ENCODE data around the gene KIF2A. TPM values are rescaled to one million over a fixed set of nuclear protein-coding genes. Genes with fewer than 3 reads are reported as not detected.

Gene KIF2A
- total RNA-seq, 2 experiments from 2014 or later = 161 to 171 TPM

GRCh38 chr5:62299101-62299500 is 6.9 kb upstream of the KIF2A start:
- DNase-seq (no peak), ATAC-seq (ENCODE audit: low read depth) (no peak)
- peaks cover 43% of the 10 kb centered on the region for H3K4me1 Mint-ChIP-seq
- H3K4me3 Mint-ChIP-seq = peak overlapping the region; percentile 15
- peaks cover 9% of the 10 kb centered on the region for H3K36me3 Mint-ChIP-seq
- H3K27me3 Mint-ChIP-seq = peaks cover 4% of the 10 kb centered on the region
- POLR2A ChIA-PET = interaction anchor here (2.1 kb wide), 1 partner anchor 14 kb away, joined by 5 read pairs; no protein-coding TSS in a partner anchor
- peaks cover 6% of the 10 kb centered on the region for H3K9me3 Mint-ChIP-seq
- peak overlapping the region; percentile 6 for H3K27ac Mint-ChIP-seq

GRCh38 chr5:62299600-62299999 is 6.4 kb upstream of the KIF2A start:
- H3K9me3 Mint-ChIP-seq = peaks cover 3% of the 10 kb centered on the region
- peak; percentile 65 for ATAC-seq (ENCODE audit: low read depth)
- H3K27me3 Mint-ChIP-seq = peaks cover 4% of the 10 kb centered on the region
- peak overlapping the region; percentile 85 for H3K27ac Mint-ChIP-seq
- H3K4me1 Mint-ChIP-seq = peaks cover 43% of the 10 kb centered on the region
- H3K36me3 Mint-ChIP-seq = peaks cover 6% of the 10 kb centered on the region
- POLR2A ChIA-PET = interaction anchor here (2.1 kb wide), 1 partner anchor 14 kb away, joined by 5 read pairs; no protein-coding TSS in a partner anchor
- no peak for DNase-seq
- peak overlapping the region; percentile 41 for H3K4me3 Mint-ChIP-seq

GRCh38 chr5:62305358-62305714 is 670 bp upstream of the KIF2A start:
- Mint-ChIP-seq H3K4me1 (peaks cover 41% of the 10 kb centered on the region), H3K27me3 (no peaks in the 10 kb centered on the region), H3K36me3 (peaks cover 25% of the 10 kb centered on the region), H3K4me3 (peak overlapping the region; percentile 77), H3K9me3 (no peaks in the 10 kb centered on the region), H3K27ac (peak overlapping the region; percentile 92)
- no peak for DNase-seq
- ATAC-seq (ENCODE audit: low read depth) = peak; percentile 29
- POLR2A ChIA-PET = interaction anchor here (0.6 to 1.7 kb wide), 13 partner anchors 9 to 273 kb away, joined by 3 to 32 read pairs (median 5); partner anchors contain the start of genes DIMT1, IPO11 and LRRC70

- peak overlapping the region; percentile 93 for H3K27ac Mint-ChIP-seq
- DNase-seq (no peak), ATAC-seq (ENCODE audit: low read depth) (peak; percentile 11)
- no peaks in the 10 kb centered on the region for H3K9me3 Mint-ChIP-seq
- POLR2A ChIA-PET = interaction anchor here (0.6 to 1.7 kb wide), 13 partner anchors 10 to 272 kb away, joined by 3 to 32 read pairs (median 5); partner anchors contain the start of genes DIMT1, IPO11 and LRRC70
- H3K4me1 Mint-ChIP-seq = peaks cover 45% of the 10 kb centered on the region
- H3K4me3 Mint-ChIP-seq = peak overlapping the region; percentile 95
- no peaks in the 10 kb centered on the region for H3K27me3 Mint-ChIP-seq
- peaks cover 35% of the 10 kb centered on the region for H3K36me3 Mint-ChIP-seq
Measured at GRCh38 chr5:62306323-62306895, 403 bp downstream of the KIF2A start.

GRCh38 chr5:62306896-62307689 is 1.1 kb downstream of the KIF2A start:
- Mint-ChIP-seq H3K36me3 (peaks cover 35% of the 10 kb centered on the region), H3K4me1 (peaks cover 52% of the 10 kb centered on the region)
- ATAC-seq (ENCODE audit: low read depth) = no peak

GRCh38 chr5:62308439-62308838 is 2.4 kb downstream of the KIF2A start:
- H3K4me1 Mint-ChIP-seq = peaks cover 59% of the 10 kb centered on the region
- H3K9me3 Mint-ChIP-seq = no peaks in the 10 kb centered on the region
- H3K4me3 Mint-ChIP-seq = peak overlapping the region; percentile 95
- H3K27me3 Mint-ChIP-seq = no peaks in the 10 kb centered on the region
- peak overlapping the region; percentile 93 for H3K27ac Mint-ChIP-seq
- peaks cover 40% of the 10 kb centered on the region for H3K36me3 Mint-ChIP-seq
- DNase-seq (no peak), ATAC-seq (ENCODE audit: low read depth) (no peak)
- POLR2A ChIA-PET = interaction anchor here (0.9 to 2.1 kb wide), 3 partner anchors 23 to 95 kb away, joined by 3 to 9 read pairs (median 6); partner anchors contain the start of gene DIMT1

More at GRCh38 chr5:62306896-62307689, 1.1 kb downstream of the KIF2A start:
- POLR2A ChIA-PET = interaction anchor here (0.7 to 2.1 kb wide), 3 partner anchors 19 to 96 kb away, joined by 3 to 9 read pairs (median 6); partner anchors contain the start of gene DIMT1
- DNase-seq = peak; percentile 56
- Mint-ChIP-seq H3K9me3 (no peaks in the 10 kb centered on the region), H3K27me3 (no peaks in the 10 kb centered on the region), H3K27ac (peak overlapping the region; percentile 93), H3K4me3 (peak overlapping the region; percentile 95)

GRCh38 chr5:62309107-62309506 is 3.1 kb downstream of the KIF2A start:
- peaks cover 59% of the 10 kb centered on the region for H3K4me1 Mint-ChIP-seq

GRCh38 chr5:62310426-62311143 is 4.6 kb downstream of the KIF2A start:
- H3K27me3 Mint-ChIP-seq = no peaks in the 10 kb centered on the region
- no peak for DNase-seq
- POLR2A ChIA-PET = interaction anchor here (0.7 to 0.9 kb wide), 2 partner anchors 42 kb away, joined by 3 to 4 read pairs; no protein-coding TSS in a partner anchor
- peaks cover 60% of the 10 kb centered on the region for H3K4me1 Mint-ChIP-seq
- H3K4me3 Mint-ChIP-seq = peak overlapping the region; percentile 48
- no peaks in the 10 kb centered on the region for H3K9me3 Mint-ChIP-seq
- peak overlapping the region; percentile 31 for H3K27ac Mint-ChIP-seq
- ATAC-seq (ENCODE audit: low read depth) = no peak
- H3K36me3 Mint-ChIP-seq = peaks cover 43% of the 10 kb centered on the region

More at GRCh38 chr5:62309107-62309506, 3.1 kb downstream of the KIF2A start:
- Mint-ChIP-seq H3K36me3 (peaks cover 40% of the 10 kb centered on the region), H3K4me3 (peak overlapping the region; percentile 35), H3K27ac (no peak overlapping the region), H3K27me3 (no peaks in the 10 kb centered on the region), H3K9me3 (no peaks in the 10 kb centered on the region)
- POLR2A ChIA-PET = interaction anchor here (0.9 to 2.1 kb wide), 2 partner anchors 24 to 94 kb away, joined by 3 to 9 read pairs; partner anchors contain the start of gene DIMT1
- ATAC-seq (ENCODE audit: low read depth) = no peak
- no peak for DNase-seq

- DNase-seq (no peak), ATAC-seq (ENCODE audit: low read depth) (no peak)
- Mint-ChIP-seq H3K27me3 (no peaks in the 10 kb centered on the region), H3K9me3 (no peaks in the 10 kb centered on the region), H3K4me3 (no peak overlapping the region), H3K27ac (no peak overlapping the region), H3K36me3 (peaks cover 44% of the 10 kb centered on the region), H3K4me1 (peaks cover 64% of the 10 kb centered on the region)
- POLR2A ChIA-PET = no interaction called here
Measured at GRCh38 chr5:62312036-62312435, 6.0 kb downstream of the KIF2A start.

GRCh38 chr5:62312674-62313073 is 6.7 kb downstream of the KIF2A start:
- DNase-seq (no peak), ATAC-seq (ENCODE audit: low read depth) (no peak)
- Mint-ChIP-seq H3K36me3 (peaks cover 41% of the 10 kb centered on the region), H3K4me3 (no peak overlapping the region), H3K27ac (no peak overlapping the region), H3K4me1 (peaks cover 67% of the 10 kb centered on the region), H3K27me3 (no peaks in the 10 kb centered on the region), H3K9me3 (no peaks in the 10 kb centered on the region)
- POLR2A ChIA-PET = no interaction called here

- Mint-ChIP-seq H3K27me3 (no peaks in the 10 kb centered on the region), H3K36me3 (peaks cover 31% of the 10 kb centered on the region), H3K4me3 (no peak overlapping the region), H3K4me1 (peaks cover 63% of the 10 kb centered on the region), H3K27ac (no peak overlapping the region), H3K9me3 (no peaks in the 10 kb centered on the region)
- POLR2A ChIA-PET = no interaction called here
- no peak for ATAC-seq (ENCODE audit: low read depth)
- no peak for DNase-seq
Measured at GRCh38 chr5:62314213-62314830, 8.3 kb downstream of the KIF2A start.

- no peaks in the 10 kb centered on the region for H3K9me3 Mint-ChIP-seq
- peaks cover 22% of the 10 kb centered on the region for H3K36me3 Mint-ChIP-seq
Measured at GRCh38 chr5:62315376-62316175, 9.6 kb downstream of the KIF2A start.

More at GRCh38 chr5:62315376-62316175, 9.6 kb downstream of the KIF2A start:
- H3K4me3 Mint-ChIP-seq = no peak overlapping the region
- ATAC-seq (ENCODE audit: low read depth) (no peak), DNase-seq (no peak)
- H3K4me1 Mint-ChIP-seq = peaks cover 56% of the 10 kb centered on the region
- POLR2A ChIA-PET = interaction anchor here (1.2 kb wide), 1 partner anchor 18 kb away, joined by 3 read pairs; no protein-coding TSS in a partner anchor
- no peaks in the 10 kb centered on the region for H3K27me3 Mint-ChIP-seq
- peak overlapping the region; percentile 47 for H3K27ac Mint-ChIP-seq

Data from activated naive CD8-positive, alpha-beta T cell treated with anti-CD3 and anti-CD28 coated beads, Interleukin-2, amount 10 ng/mL, durations not matched to agents 7 days and 5 days (primary cell).